Measurements from ENCODE around the gene CROT.

Gene CROT

DNA sequence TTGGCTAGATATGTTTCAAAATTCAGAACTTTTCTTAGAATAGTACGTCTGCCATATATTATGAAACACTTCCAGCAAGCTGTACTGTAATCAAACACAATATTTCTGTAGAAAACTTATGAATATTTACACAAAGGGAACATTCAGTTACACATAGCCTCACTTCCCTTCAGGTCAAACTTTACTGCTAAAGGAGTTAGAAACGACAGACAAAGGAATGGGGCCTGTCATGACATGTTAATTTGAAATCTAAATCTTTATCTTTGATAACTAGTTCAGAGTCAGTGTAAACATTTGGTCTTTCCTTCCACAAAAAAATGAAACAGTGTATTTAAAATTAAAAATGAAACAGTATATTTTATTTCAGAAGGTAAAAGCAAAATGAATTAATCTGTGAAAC, 1.0 kb upstream of the CROT start:
- no peak for DNase-seq

GRCh38 chr7:87345962-87346371, 503 bp downstream of the CROT start:
- DNase-seq: no peak

DNA sequence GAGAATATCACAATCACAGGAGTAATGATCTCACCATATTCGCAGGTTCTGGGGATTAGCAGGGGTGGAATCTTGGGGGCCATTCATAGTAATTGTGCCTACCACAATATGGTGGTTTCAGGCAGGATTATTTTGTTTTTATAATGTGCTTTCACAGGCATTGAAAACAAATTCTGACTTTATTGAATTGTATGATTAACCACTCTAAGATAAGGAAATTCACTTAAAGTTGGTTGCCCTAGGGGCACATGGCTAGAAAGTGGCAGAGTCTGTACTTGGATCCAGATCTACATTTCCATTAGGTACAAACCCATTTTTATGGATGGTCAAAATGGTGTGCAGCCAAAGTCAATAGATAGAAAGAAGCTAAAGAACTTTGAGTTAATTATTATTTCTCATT, 1.7 kb downstream of the CROT start:
- DNase-seq: no peak

- no peak for DNase-seq
Measured at GRCh38 chr7:87347664-87348063, 2.2 kb downstream of the CROT start.

DNA sequence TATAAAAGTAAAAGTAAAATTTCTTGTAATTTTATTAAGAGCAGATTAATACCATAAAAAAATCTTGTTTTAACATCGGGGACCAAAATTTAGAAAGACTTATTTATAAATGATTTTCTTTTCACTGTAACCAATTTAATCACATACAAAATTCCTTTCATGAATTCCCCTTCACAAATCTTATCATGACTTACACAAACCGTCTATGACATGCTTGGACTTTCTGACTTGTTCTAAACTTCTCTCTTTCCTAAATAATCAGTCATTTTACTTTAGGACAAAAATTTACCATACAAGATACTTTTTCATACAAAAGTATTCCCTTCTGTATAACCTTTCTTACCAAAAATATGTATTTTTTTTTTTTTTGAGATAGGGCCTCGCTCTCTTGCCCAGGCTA, 9.3 kb downstream of the CROT start:
- no peak for DNase-seq

GRCh38 chr7:87356448-87356847, 11.0 kb downstream of the CROT start:
- no peak for DNase-seq

DNA sequence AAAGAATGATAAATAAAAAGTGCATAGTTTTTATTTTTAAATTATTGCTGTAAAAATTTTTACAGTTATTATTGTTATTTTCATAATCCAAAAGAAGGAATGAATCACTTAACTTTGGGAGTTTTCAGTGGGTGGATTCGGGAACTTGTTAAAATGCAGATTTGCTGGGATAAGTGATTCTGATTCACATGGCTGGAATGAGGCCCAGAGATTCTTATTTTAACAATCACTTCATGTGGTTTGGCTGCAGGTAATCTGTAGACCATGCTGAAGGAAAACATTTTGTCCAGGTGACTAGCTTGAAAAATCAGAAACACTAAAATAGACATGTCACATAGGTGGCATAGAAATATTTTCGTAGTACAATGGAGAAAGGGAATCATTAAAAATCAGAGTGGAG, 13.9 kb downstream of the CROT start:
- no peak for DNase-seq

DNA sequence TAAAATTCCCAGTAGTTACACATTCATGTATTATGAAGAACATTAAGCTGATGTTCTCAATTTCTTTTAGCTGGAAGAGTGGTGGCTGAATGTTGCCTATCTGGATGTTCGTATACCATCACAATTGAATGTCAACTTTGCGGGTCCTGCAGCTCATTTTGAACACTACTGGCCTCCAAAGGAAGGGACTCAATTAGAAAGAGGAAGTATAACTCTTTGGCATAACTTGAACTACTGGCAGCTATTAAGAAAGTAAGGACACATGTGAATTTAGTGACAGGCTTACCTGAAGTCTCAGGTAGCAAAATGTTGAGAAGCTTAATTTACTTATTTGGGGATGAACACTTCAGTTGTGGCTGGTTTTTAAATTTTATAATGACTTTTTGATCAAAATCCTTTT, 15.9 kb downstream of the CROT start:
- no peak for DNase-seq

DNA sequence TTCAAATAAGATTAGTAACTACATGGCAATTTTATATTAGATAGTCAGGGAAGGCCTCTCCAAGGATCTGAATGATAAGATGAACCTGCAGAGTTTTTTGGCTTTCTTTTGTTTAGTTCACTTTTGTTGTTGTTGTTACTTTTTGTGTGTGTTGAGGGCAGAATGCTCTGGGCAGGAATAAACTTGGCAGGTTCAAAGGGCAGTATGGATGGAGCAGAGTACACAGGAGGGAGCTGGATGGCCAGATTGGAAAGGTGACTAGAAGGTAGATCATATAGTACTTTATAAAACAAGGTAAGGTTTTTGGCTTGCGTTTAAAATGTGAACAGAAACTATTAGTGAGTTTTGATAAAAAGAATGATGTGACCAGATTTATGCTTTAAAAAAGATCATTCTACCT, 17.9 kb downstream of the CROT start:
- no peak for DNase-seq

- DNase-seq: no peak
Measured at GRCh38 chr7:87364246-87364645, 18.8 kb downstream of the CROT start.

DNA sequence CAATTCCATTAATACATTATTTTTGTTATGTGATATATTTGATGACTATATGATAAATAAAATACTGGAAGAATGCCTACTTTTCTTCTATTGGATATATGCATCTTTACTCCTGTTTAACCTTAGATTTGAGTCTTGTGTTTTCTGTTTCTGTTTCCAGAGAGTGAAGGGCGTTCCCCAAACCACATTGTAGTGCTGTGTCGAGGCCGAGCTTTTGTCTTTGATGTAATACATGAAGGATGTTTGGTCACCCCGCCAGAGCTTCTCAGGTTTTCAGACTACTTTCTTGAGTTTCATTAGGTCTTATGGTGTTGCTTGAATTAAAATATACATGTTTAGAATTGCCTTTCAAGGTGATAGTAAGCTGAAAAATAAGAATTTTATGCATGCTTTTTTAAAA, 23.8 kb downstream of the CROT start:
- DNase-seq: no peak

DNA sequence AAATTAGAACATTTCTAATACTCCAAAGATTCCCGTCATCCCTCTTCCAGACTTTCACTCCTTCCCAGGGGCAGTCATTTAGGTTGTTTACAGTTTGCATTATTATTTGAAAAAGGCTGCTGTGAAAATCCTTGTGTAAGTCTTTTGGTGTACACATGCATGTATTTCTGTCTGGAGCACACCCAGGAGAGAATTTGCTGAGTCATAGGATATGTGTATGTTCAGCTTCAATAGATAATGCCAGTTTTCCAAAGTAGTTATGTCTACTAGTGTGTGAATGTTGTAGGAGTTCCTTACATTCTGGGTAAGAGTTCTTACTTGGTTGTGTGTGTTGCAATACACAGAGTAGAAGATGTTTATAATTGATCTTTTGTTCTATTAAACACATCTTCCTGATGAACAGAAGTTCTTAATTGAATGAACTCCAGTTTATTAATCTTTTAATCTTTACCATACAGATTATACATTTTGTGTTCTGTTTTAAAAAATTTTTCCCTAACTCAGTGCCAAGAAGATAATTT, 25.3 kb downstream of the CROT start:
- no peak for DNase-seq

DNA sequence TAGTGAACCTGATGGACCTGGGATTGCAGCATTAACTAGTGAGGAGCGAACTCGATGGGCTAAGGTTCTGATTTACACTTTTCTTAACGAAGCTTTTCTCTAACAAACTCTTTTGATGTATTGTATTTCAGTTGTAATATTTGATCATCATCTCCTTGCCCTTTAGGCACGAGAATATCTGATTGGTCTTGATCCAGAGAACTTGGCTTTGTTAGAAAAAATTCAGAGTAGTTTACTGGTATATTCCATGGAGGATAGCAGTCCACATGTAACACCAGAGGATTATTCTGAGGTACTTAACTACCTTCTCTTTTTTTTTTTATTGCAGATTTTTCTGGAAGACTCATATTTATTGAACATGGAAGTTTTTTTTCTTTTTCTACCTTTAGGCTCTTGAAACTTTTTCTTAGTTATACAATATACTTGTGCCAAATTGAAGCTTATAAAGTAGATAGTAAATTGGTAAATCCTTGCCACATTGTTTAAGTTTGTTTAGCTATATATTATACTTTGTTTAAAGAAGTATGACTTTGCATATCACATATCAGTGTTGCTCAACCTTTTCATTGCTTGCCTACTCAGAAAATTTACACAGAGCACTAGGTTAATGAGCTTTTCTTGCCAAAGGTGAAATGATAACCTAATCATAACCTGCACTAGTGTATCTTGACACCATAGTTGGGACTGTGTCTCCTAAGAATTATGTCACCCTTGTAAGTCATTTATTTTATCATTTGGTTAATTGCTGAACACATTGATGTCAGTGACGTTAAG, 30.4 kb downstream of the CROT start:
- no peak for DNase-seq

- no peak for DNase-seq
Measured at GRCh38 chr7:87380905-87381304, 35.4 kb downstream of the CROT start.

DNA sequence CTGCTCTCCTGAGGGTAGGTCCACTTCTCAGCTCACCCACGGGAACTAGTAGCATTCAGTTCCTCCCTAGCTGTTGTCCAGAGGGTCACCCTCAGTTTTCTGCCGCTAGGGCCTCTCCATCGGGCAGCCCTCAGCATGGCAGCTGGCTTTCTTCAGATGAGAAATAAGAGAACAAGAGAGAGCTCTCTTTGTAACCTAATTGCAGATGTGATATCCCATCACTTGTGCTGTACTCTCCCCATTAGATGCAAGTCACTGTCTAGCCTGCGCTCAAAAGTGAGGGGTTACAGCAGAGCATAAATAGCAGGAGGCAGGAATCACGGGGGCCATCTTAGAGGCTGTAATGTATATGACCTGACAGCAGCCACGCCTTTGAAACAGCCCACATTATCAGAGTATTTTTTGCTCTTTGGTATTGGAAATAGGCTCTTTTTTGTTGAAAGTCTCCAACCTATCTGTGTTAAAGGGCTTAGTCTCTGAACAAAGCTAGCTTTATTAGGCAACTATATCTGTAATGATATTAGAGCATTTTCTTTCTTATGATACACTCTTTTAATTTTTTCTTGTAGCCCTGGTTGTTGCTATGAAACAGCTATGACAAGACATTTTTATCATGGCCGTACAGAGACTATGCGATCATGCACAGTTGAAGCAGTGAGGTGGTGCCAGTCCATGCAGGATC, 45.7 kb downstream of the CROT start:
- no peak for DNase-seq

GRCh38 chr7:87395442-87396020, 50.1 kb downstream of the CROT start:
- DNase-seq: no peak

GRCh38 chr7:87398446-87398845, 53.0 kb downstream of the CROT start:
- no peak for DNase-seq

DNA sequence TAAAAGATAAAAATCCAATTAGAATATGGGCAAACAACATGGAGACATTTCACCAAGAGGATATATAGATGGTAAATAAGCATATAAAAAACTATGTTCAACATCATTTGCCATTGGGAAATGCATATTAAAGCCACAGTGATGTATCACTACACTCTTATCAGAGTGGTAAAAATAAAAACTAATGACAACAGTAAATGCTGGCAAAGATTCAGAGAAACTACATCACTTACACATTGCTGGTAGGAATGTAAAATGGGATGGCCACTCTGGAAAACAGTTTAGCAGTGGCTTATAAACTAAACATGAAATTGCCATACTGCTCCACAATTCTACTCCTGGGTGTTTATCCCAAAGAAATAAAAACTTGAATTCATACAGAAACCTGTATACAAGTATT, 59.2 kb downstream of the CROT start:
- no peak for DNase-seq

GRCh38 chr7:87411186-87411585, 65.7 kb downstream of the CROT start:
- no peak for DNase-seq

DNA sequence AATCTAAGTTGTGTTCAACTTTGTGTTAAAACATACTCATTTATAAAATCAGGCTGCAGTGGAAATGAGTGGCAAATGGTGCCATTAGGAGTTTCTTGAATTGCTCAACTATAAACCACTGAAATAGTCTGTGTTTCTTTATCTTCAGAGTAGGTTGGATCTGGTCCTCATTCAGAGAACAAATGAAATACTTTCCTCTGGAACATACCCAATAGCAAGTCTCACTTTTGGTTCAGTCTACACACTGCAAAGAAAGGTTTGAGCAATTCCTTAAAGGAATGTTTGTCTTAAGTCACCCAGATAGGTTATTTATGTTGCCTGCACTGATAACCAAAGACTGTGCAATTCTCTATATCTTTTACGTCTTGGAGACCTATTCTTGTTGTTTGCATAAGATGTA, 67.6 kb downstream of the CROT start:
- no peak for DNase-seq

- DNase-seq: no peak
Measured at GRCh38 chr7:87413951-87414793, 68.7 kb downstream of the CROT start.

DNA sequence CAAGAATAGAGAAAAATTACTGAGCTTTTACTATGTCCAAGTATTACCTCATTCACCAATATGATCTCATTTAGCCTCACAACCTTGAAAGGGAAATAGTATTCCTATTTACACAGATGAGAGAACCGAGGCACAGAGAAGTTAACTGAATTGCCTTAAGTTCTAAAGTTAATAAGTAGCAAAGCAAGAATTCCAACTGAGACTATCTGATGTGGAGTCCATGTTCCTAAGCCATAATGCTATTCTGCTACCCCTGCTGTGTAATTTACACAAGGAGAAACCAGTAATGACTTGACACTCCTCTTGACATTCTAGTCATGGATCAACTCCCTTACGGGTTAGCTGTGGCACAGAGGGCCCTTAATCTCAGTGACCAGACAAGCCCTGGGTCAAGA, 69.3 kb downstream of the CROT start:
- DNase-seq: no peak

Measured in NCI-H1092 (cell line).